IMR-90 (cell line): ENCODE measurements around the gene TMEM184B. TPM values are rescaled to one million over a fixed set of nuclear protein-coding genes. Genes with fewer than 3 reads are reported as not detected.
A peak's percentile ranks its signal among the peaks of the same experiment; 100 is the strongest.

ENCODE experiments used
- ATAC-seq: fragments of 200-7000 bp; cut with Tn5 transposase; 2 replicates; pipeline ENCODE4 v1.9.1; 2020; ENCODE audit warnings: low read depth, mild to moderate bottlenecking, moderate library complexity
- BruUV-seq: library from RNA; stranded (reverse); fragments of 400-500 nt; replicated peaks from 2 replicates; lab custom pipeline; 2021; lab: Mats Ljungman, UMichigan
- CTCF ChIA-PET: fragments of 300-600 bp; formaldehyde crosslinking; extraction: SDS; loops from one replicate; lab custom pipeline; 2021; ENCODE audit warnings: antibody characterized with exemption; lab: Yijun Ruan, JAX
- POLR2A ChIA-PET: fragments of 300-600 bp; sonication (Branson Sonifier 250); formaldehyde crosslinking; loops from one replicate; lab custom pipeline; 2022; ENCODE audit warnings: antibody characterized with exemption; ENCODE audit not compliant: unreplicated experiment; lab: Charles Lee
- DNase-seq: peaks from one replicate; pipeline ENCODE4 v3.0.0; 2013
- H2AFZ ChIP-seq: replicated peaks from 2 replicates; pipeline ENCODE3; 2013; ENCODE audit warnings: low read length, mild to moderate bottlenecking; ENCODE audit not compliant: poor library complexity
- H2AK5ac ChIP-seq: 2 replicates; pipeline ENCODE4 v1.6.1; 2013; ENCODE audit warnings: low read depth, low read length, inconsistent platforms
- H2AK9ac ChIP-seq: replicated peaks from 2 replicates; pipeline ENCODE3; 2013; ENCODE audit warnings: mild to moderate bottlenecking, low read depth, low read length, moderate library complexity; ENCODE audit not compliant: poor library complexity
- H2BK120ac ChIP-seq: 2 replicates; pipeline ENCODE4 v1.6.1; 2013; ENCODE audit warnings: low read depth, low read length, inconsistent platforms
- H2BK15ac ChIP-seq: 3 replicates; pipeline ENCODE4 v1.6.1; 2013; ENCODE audit warnings: low read depth, low read length, inconsistent platforms
- H2BK20ac ChIP-seq: 2 replicates; pipeline ENCODE4 v1.6.1; 2013; ENCODE audit warnings: low read depth, mild to moderate bottlenecking, inconsistent platforms, low read length, moderate library complexity
- H2BK5ac ChIP-seq: 2 replicates; pipeline ENCODE4 v1.6.1; 2013; ENCODE audit warnings: mild to moderate bottlenecking, low read depth, low read length, inconsistent platforms; ENCODE audit not compliant: poor library complexity, severe bottlenecking
- H3K14ac ChIP-seq: replicated peaks from 2 replicates; pipeline ENCODE4 v1.6.1; 2013; ENCODE audit warnings: low read depth, low read length, inconsistent platforms
- H3K18ac ChIP-seq: 2 replicates; pipeline ENCODE4 v1.6.1; 2013; ENCODE audit warnings: low read depth, low read length, control low read depth
- H3K23ac ChIP-seq: 2 replicates; pipeline ENCODE4 v1.6.1; 2013; ENCODE audit warnings: low read depth, low read length, inconsistent platforms
- H3K27ac ChIP-seq: 2 replicates; pipeline ENCODE4 v1.5.1; 2013; ENCODE audit warnings: mild to moderate bottlenecking, control low read depth, low read length; ENCODE audit not compliant: insufficient read depth
- H3K27me3 ChIP-seq: 2 replicates; pipeline ENCODE4 v1.6.1; 2013; ENCODE audit warnings: low read length; ENCODE audit not compliant: control insufficient read depth, insufficient read depth
- H3K36me3 ChIP-seq: 2 replicates; pipeline ENCODE4 v1.6.1; 2013; ENCODE audit warnings: low read length, mixed read lengths; ENCODE audit not compliant: control insufficient read depth, insufficient read depth
- H3K4ac ChIP-seq: 2 replicates; pipeline ENCODE4 v1.6.1; 2013; ENCODE audit warnings: low read depth, low read length, inconsistent platforms
- H3K4me1 ChIP-seq: 2 replicates; pipeline ENCODE4 v1.6.1; 2013; ENCODE audit warnings: low read length, mixed read lengths; ENCODE audit not compliant: control insufficient read depth, insufficient read depth
- H3K4me2 ChIP-seq: 2 replicates; pipeline ENCODE4 v1.6.1; 2013; ENCODE audit warnings: low read depth, mild to moderate bottlenecking, control low read depth, low read length, moderate library complexity
- H3K4me3 ChIP-seq: 2 replicates; pipeline ENCODE4 v1.5.1; 2013; ENCODE audit warnings: low read depth, mild to moderate bottlenecking, control low read depth, low read length, moderate library complexity; ENCODE audit not compliant: insufficient read depth
- H3K56ac ChIP-seq: 2 replicates; pipeline ENCODE4 v1.6.1; 2013; ENCODE audit warnings: low read length, inconsistent platforms; ENCODE audit not compliant: insufficient read depth; ENCODE audit errors: extremely low read depth
- H3K79me1 ChIP-seq, 2 experiments: 2 replicates each; pipeline ENCODE4 v1.6.1; 2013; ENCODE audit warnings: low read length in 2 of 2, inconsistent platforms in 1 of 2, low read depth in 1 of 2
- H3K9ac ChIP-seq: 2 replicates; pipeline ENCODE4 v1.6.1; 2013; ENCODE audit warnings: low read depth, low read length, control low read depth
- H3K9me1 ChIP-seq: 2 replicates; pipeline ENCODE4 v1.6.1; 2013; ENCODE audit warnings: low read length, inconsistent platforms; ENCODE audit not compliant: insufficient read depth
- H3K9me3 ChIP-seq: 2 replicates; pipeline ENCODE4 v1.6.1; 2013; ENCODE audit warnings: low read length; ENCODE audit not compliant: control insufficient read depth, insufficient read depth
- H4K20me1 ChIP-seq: 2 replicates; pipeline ENCODE4 v1.6.1; 2013; ENCODE audit warnings: low read length, inconsistent platforms; ENCODE audit not compliant: insufficient read depth
- H4K5ac ChIP-seq: 2 replicates; pipeline ENCODE4 v1.6.1; 2013; ENCODE audit warnings: mild to moderate bottlenecking, low read depth, low read length, control low read depth
- H4K8ac ChIP-seq, 2 experiments: 2 replicates each; pipeline ENCODE4 v1.6.1; 2013; ENCODE audit warnings: low read depth in 2 of 2, low read length in 2 of 2, control low read depth in 1 of 2, inconsistent platforms in 1 of 2
- H4K91ac ChIP-seq: 2 replicates; pipeline ENCODE4 v1.6.1; 2013; ENCODE audit warnings: low read depth, low read length, inconsistent platforms; ENCODE audit not compliant: insufficient read depth
- BHLHE40 ChIP-seq: fragments of 150-350 bp; IDR thresholded peaks from 2 replicates; pipeline ENCODE4 v1.6.1; 2016; ENCODE audit warnings: mild to moderate bottlenecking, low read depth, low read length
- CEBPB ChIP-seq: IDR thresholded peaks from 2 replicates; pipeline ENCODE4 v1.6.1; 2012; ENCODE audit warnings: low read depth, low read length, improper control_type of control experiment
- CHD1 ChIP-seq: IDR thresholded peaks from 2 replicates; pipeline ENCODE4 v1.6.1; 2012; ENCODE audit warnings: low read depth, low read length, improper control_type of control experiment
- CTCF ChIP-seq: conservative IDR thresholded peaks from 2 replicates; pipeline ENCODE4 v1.5.1; 2012; ENCODE audit warnings: mild to moderate bottlenecking, low read depth, low read length, improper control_type of control experiment
- ELK1 ChIP-seq: fragments of 150-350 bp; IDR thresholded peaks from 2 replicates; pipeline ENCODE4 v1.6.1; 2016; ENCODE audit warnings: low read depth, mild to moderate bottlenecking, low read length, moderate library complexity, borderline replicate concordance
- FOS ChIP-seq: fragments of 150-350 bp; IDR thresholded peaks from 2 replicates; pipeline ENCODE4 v1.6.1; 2016; ENCODE audit warnings: low read depth, low read length
- MAZ ChIP-seq: IDR thresholded peaks from 2 replicates; pipeline ENCODE4 v1.6.1; 2012; ENCODE audit warnings: low read depth, mild to moderate bottlenecking, low read length, improper control_type of control experiment, moderate library complexity, borderline replicate concordance
- MXI1 ChIP-seq: IDR thresholded peaks from 2 replicates; pipeline ENCODE4 v1.6.1; 2012; ENCODE audit warnings: low read depth, mild to moderate bottlenecking, low read length, moderate library complexity, borderline replicate concordance
- NFE2L2 ChIP-seq: fragments of 150-350 bp; IDR thresholded peaks from 2 replicates; pipeline ENCODE4 v1.6.1; 2016; ENCODE audit warnings: low read depth, mild to moderate bottlenecking, low read length
- POLR2A ChIP-seq: IDR thresholded peaks from 2 replicates; pipeline ENCODE4 v1.6.1; 2012; ENCODE audit warnings: mild to moderate bottlenecking, low read depth, low read length
- RAD21 ChIP-seq: IDR thresholded peaks from 2 replicates; pipeline ENCODE4 v1.6.1; 2012; ENCODE audit warnings: low read length, improper control_type of control experiment
- RCOR1 ChIP-seq: IDR thresholded peaks from 2 replicates; pipeline ENCODE4 v1.6.1; 2012; ENCODE audit warnings: mild to moderate bottlenecking, low read length, improper control_type of control experiment; ENCODE audit not compliant: insufficient replicate concordance
- RFX5 ChIP-seq: IDR thresholded peaks from 2 replicates; pipeline ENCODE4 v1.8.0; 2012; ENCODE audit warnings: low read depth, mild to moderate bottlenecking, low read length, moderate library complexity
- SMC3 ChIP-seq: fragments of 150-350 bp; IDR thresholded peaks from 2 replicates; pipeline ENCODE4 v1.6.1; 2016; ENCODE audit warnings: low read depth, mild to moderate bottlenecking, antibody characterized with exemption, low read length, moderate library complexity
- WGBS, 2 experiments: methylation state at CpG; one replicate each; pipeline versions ENCODE4 v1.1.5 to v1.1.7; 2013; ENCODE audit warnings: missing lambda C conversion rate in 2 of 2; ENCODE audit not compliant: insufficient read length in 1 of 2; ENCODE audit errors: extremely low coverage in 2 of 2; 5-methylcytosine and 5-hydroxymethylcytosine counted together
- dilution Hi-C: fragments of 300-500 bp; cut with HindIII; formaldehyde crosslinking; loops from one replicate; pipeline ENCODE4 v1.14.3; 2018; ENCODE audit warnings: low sequenced_read_pairs; ENCODE audit not compliant: unreplicated experiment
- in situ Hi-C: fragments of 300-500 bp; cut with MboI; formaldehyde crosslinking; loops from 3 replicates; pipeline ENCODE4 v1.14.3; 2019; ENCODE audit warnings: low sequenced_read_pairs, inconsistent platforms, mixed read lengths
- intact Hi-C: fragments of 100-400 bp; cut with micrococcal nuclease; formaldehyde crosslinking; loops from 2 replicates; pipeline ENCODE4 v1.10.0; 2022
- polyA plus RNA-seq, 3 experiments: library from polyadenylated mRNA; depleted of rRNA; stranded (reverse); fragments of >200 nt; gene quantifications; 2 replicates each; pipeline ENCODE4 v1.2.3, GENCODE V29; 2012; ENCODE audit warnings: low replicate concordance in 1 of 3
- total RNA-seq: library from RNA; depleted of rRNA; stranded (reverse); fragments of >200 nt; gene quantifications from 2 replicates; pipeline ENCODE4 v1.2.3, GENCODE V29; 2012
- TF ChIP-seq, protein P1 (sequence below): fragments of 150-350 bp; IDR thresholded peaks from 2 replicates; pipeline ENCODE4 v1.6.1; 2017; ENCODE audit warnings: mild to moderate bottlenecking, antibody characterized with exemption, low read length, low read depth

TMEM184B gene
- total and polyA plus RNA-seq, 2 of the 4 experiments (the other 2 are of a cell fraction): 9.1 to 81.1 TPM

GRCh38 chr22:38251341-38251692 is 21.5 kb downstream of the TMEM184B start:
- Histone ChIP-seq H2BK120ac (no peak overlapping the region), H3K27ac (no peak overlapping the region), H3K23ac (peak overlapping the region; percentile 55), H3K4me2 (no peak overlapping the region), H4K91ac (no peak overlapping the region), H2BK15ac (no peak overlapping the region), H2AK5ac (no peak overlapping the region), H3K18ac (no peak overlapping the region), H3K4me3 (no peak overlapping the region), H3K27me3 (no peaks in the 10 kb centered on the region), H2BK20ac (no peak overlapping the region), H4K20me1 (peaks cover 67% of the 10 kb centered on the region), H2BK5ac (no peak overlapping the region), H3K56ac (no peak overlapping the region), H3K9ac (no peak overlapping the region), H3K9me1 (peaks cover 20% of the 10 kb centered on the region), H3K79me1 (peaks cover 37 to 84% of the 10 kb centered on the region in 2 experiments), H4K8ac (no peak overlapping the region), H3K4me1 (peaks cover 7% of the 10 kb centered on the region), H3K4ac (no peak overlapping the region), H3K9me3 (0 out of 2 replicates have a peak, but pooled peaks cover 3% of the 10 kb centered on the region), H2AK9ac (peak overlapping the region; percentile 34), H3K14ac (peak overlapping the region; percentile 1; the same call in 1 of the 2 replicates), H3K36me3 (peaks cover 14% of the 10 kb centered on the region), H2AFZ (no peak overlapping the region), H4K5ac (no peak overlapping the region)
- BruUV-seq: no TSS peak
- ATAC-seq (no peak), DNase-seq (no peak)
- WGBS, 2 experiments: 74% methylated on average over 4 of the region's 7 CpGs; no CpG with 5 or more reads in 1 of the 2 experiments
- in situ Hi-C loops (no loop called here), dilution Hi-C loops (no loop called here), intact Hi-C loops (no loop called here)
- POLR2A ChIA-PET: no interaction called here
- TF ChIP-seq ELK1: no peak
- TF ChIP-seq CEBPB: no peak
- no peak for TF ChIP-seq CHD1
- no peak for TF ChIP-seq RCOR1
- TF ChIP-seq, protein P1, sequence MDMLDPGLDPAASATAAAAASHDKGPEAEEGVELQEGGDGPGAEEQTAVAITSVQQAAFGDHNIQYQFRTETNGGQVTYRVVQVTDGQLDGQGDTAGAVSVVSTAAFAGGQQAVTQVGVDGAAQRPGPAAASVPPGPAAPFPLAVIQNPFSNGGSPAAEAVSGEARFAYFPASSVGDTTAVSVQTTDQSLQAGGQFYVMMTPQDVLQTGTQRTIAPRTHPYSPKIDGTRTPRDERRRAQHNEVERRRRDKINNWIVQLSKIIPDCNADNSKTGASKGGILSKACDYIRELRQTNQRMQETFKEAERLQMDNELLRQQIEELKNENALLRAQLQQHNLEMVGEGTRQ: no peak
- TF ChIP-seq MXI1: no peak
- TF ChIP-seq SMC3: no peak
- no peak for TF ChIP-seq MAZ
- no peak for TF ChIP-seq RAD21
- TF ChIP-seq BHLHE40: no peak
- TF ChIP-seq NFE2L2: no peak
- no peak for TF ChIP-seq POLR2A
- no peak for TF ChIP-seq CTCF
- no peak for TF ChIP-seq RFX5
- TF ChIP-seq FOS: no peak
- CTCF ChIA-PET: no interaction called here
